Activated naive CD4-positive, alpha-beta T cell treated with Interleukin-2 at 50 U/mL for 16 hours (primary cell): ENCODE data around the gene TMEM255B.
"Not testable (repeated sequence)": the region's sequence is repeated elsewhere in the genome, so short reads cannot be mapped to it uniquely, and the experiment has no call there.

Experiments
- DNase-seq: peaks from one replicate; pipeline ENCODE4 v3.0.0-alpha.2; 2020

TMEM255B gene

GRCh38 chr13:113820813-113821651 is 62.0 kb downstream of the TMEM255B start:
- DNase-seq = no peak

- no peak for DNase-seq
These were observed 62.8 kb downstream of the TMEM255B start for GRCh38 chr13:113821847-113822246.

GRCh38 chr13:113822266-113822665 is 63.2 kb downstream of the TMEM255B start:
- no peak for DNase-seq

GRCh38 chr13:113822956-113823744 is 64.1 kb downstream of the TMEM255B start:
- DNase-seq = no peak

- DNase-seq = no peak
These were observed 64.7 kb downstream of the TMEM255B start for GRCh38 chr13:113823771-113824170.

- DNase-seq = no peak
These were observed 66.8 kb downstream of the TMEM255B start for GRCh38 chr13:113825841-113826240.

GRCh38 chr13:113826446-113826845 is 67.4 kb downstream of the TMEM255B start:
- DNase-seq = not testable (repeated sequence)

- DNase-seq = no peak
These were observed 68.0 kb downstream of the TMEM255B start for GRCh38 chr13:113827021-113827420.

GRCh38 chr13:113828282-113828825 is 69.3 kb downstream of the TMEM255B start:
- DNase-seq = no peak

GRCh38 chr13:113830426-113830950 is 71.5 kb downstream of the TMEM255B start:
- DNase-seq = not testable (repeated sequence)

- no peak for DNase-seq
These were observed 72.0 kb downstream of the TMEM255B start for GRCh38 chr13:113831061-113831460.

GRCh38 chr13:113832205-113832604 is 73.2 kb downstream of the TMEM255B start:
- DNase-seq = no peak

GRCh38 chr13:113832631-113833030 is 73.6 kb downstream of the TMEM255B start:
- no peak for DNase-seq

- no peak for DNase-seq
These were observed 74.2 kb downstream of the TMEM255B start for GRCh38 chr13:113833111-113833830.

GRCh38 chr13:113834006-113834405 is 75.0 kb downstream of the TMEM255B start:
- DNase-seq = not testable (repeated sequence)

- no peak for DNase-seq
These were observed 75.6 kb downstream of the TMEM255B start for GRCh38 chr13:113834496-113835200.

- no peak for DNase-seq
These were observed 76.6 kb downstream of the TMEM255B start for GRCh38 chr13:113835461-113836270.

GRCh38 chr13:113836768-113837559 is 77.9 kb downstream of the TMEM255B start:
- DNase-seq = no peak

- DNase-seq = no peak
These were observed 78.7 kb downstream of the TMEM255B start for GRCh38 chr13:113837560-113838355.
